Osteoblast (primary cell): Measurements from ENCODE around the gene SLC29A1. TPM values are rescaled to one million over a fixed set of nuclear protein-coding genes. Genes with fewer than 3 reads are reported as not detected.
"Not testable (repeated sequence)": the region's sequence is repeated elsewhere in the genome, so short reads cannot be mapped to it uniquely, and the experiment has no call there.

Experiments used
- DNase-seq: peaks from one replicate; pipeline ENCODE4 v3.0.0; 2011; ENCODE audit warnings: low spot score, mixed read lengths; ENCODE audit not compliant: insufficient read length; ENCODE audit errors: missing footprints
- H2AFZ ChIP-seq: 2 replicates; pipeline ENCODE4 v1.6.0; 2011; ENCODE audit warnings: mild to moderate bottlenecking, low read length
- H3K27ac ChIP-seq: 2 replicates; pipeline ENCODE4 v1.5.1; 2011; ENCODE audit warnings: mild to moderate bottlenecking, low read depth, low read length, moderate library complexity
- H3K27me3 ChIP-seq: 2 replicates; pipeline ENCODE4 v1.6.0; 2012; ENCODE audit warnings: mild to moderate bottlenecking, control low read depth, inconsistent platforms, low read length, moderate library complexity; ENCODE audit not compliant: insufficient read depth
- H3K36me3 ChIP-seq: 2 replicates; pipeline ENCODE4 v1.5.1; 2011; ENCODE audit warnings: mild to moderate bottlenecking, low read length, control low read depth, moderate library complexity; ENCODE audit not compliant: insufficient read depth
- H3K4me1 ChIP-seq: 2 replicates; pipeline ENCODE4 v1.5.1; 2011; ENCODE audit warnings: mild to moderate bottlenecking, low read length, control low read depth, moderate library complexity; ENCODE audit not compliant: insufficient read depth
- H3K4me2 ChIP-seq: 2 replicates; pipeline ENCODE4 v1.6.0; 2011; ENCODE audit warnings: mild to moderate bottlenecking, low read length; ENCODE audit not compliant: insufficient read depth
- H3K4me3 ChIP-seq: fragments of 200-600 bp; sonication (generic); 3 replicates; pipeline ENCODE4 v1.5.1; 2012; ENCODE audit warnings: mild to moderate bottlenecking, low read length, inconsistent platforms; ENCODE audit not compliant: insufficient read depth
- H3K79me2 ChIP-seq: 2 replicates; pipeline ENCODE4 v1.6.0; 2012; ENCODE audit warnings: mild to moderate bottlenecking, low read length, control low read depth, inconsistent platforms; ENCODE audit not compliant: insufficient read depth
- H3K9me3 ChIP-seq: 2 replicates; pipeline ENCODE4 v1.5.1; 2011; ENCODE audit warnings: low read depth, low read length, control low read depth
- H4K20me1 ChIP-seq: 2 replicates; pipeline ENCODE4 v1.6.0; 2012; ENCODE audit warnings: mild to moderate bottlenecking, low read length, control low read depth; ENCODE audit not compliant: insufficient read depth
- total RNA-seq: library from RNA; depleted of rRNA; stranded (reverse); fragments of >200 nt; gene quantifications from 2 replicates; pipeline ENCODE4 v1.2.3, GENCODE V29; 2012
- TF ChIP-seq, protein P1 (sequence below): IDR thresholded peaks from 2 replicates; pipeline ENCODE4 v1.5.1; 2011; ENCODE audit warnings: mild to moderate bottlenecking, low read depth, low read length, moderate library complexity; ENCODE audit errors: extremely low read depth

SLC29A1 gene
- total RNA-seq, 1 donor = 8.0 TPM

DNA sequence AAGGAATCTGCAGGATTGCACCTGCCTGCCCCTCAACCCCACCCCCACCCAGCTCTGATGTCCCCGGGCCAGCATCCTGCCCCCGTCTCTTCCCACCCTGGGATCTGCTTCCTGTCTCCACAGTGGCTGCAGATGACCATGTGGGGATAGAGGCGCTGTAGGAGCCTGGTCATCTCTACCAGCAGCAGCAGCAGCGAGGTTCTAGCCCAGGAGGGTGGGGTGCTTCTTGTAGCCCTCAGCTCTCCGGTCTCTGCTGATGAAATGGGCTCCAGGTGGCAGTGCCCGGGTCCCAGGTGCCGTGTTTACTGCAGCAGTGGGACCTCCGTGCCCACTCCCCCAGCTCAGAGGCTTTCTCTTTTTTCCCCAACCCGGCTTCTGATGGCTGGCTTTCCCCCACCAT lies 39.6 kb upstream of the SLC29A1 start:
- no peak overlapping the region for H3K27ac ChIP-seq
- TF ChIP-seq, protein P1, sequence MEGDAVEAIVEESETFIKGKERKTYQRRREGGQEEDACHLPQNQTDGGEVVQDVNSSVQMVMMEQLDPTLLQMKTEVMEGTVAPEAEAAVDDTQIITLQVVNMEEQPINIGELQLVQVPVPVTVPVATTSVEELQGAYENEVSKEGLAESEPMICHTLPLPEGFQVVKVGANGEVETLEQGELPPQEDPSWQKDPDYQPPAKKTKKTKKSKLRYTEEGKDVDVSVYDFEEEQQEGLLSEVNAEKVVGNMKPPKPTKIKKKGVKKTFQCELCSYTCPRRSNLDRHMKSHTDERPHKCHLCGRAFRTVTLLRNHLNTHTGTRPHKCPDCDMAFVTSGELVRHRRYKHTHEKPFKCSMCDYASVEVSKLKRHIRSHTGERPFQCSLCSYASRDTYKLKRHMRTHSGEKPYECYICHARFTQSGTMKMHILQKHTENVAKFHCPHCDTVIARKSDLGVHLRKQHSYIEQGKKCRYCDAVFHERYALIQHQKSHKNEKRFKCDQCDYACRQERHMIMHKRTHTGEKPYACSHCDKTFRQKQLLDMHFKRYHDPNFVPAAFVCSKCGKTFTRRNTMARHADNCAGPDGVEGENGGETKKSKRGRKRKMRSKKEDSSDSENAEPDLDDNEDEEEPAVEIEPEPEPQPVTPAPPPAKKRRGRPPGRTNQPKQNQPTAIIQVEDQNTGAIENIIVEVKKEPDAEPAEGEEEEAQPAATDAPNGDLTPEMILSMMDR = no peak

DNA sequence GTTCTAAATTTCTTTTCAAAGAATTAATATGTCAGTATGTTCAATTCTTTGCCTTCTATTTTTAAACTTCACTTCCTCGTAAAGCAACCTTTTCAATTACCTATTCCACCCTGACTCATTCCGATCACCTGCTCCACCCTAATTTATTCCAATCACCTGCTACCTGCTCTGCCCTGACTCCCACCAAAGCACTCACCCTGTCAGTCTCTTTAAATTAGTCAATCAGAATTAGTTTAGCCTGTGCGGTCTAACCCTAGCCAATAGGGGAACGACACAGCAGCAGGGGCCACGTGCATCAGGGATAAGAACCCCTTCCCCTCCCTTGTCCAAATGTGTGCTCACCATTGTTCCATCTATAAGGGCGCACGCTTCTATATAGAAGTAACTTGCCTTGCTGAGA lies 38.0 kb upstream of the SLC29A1 start:
- not testable (repeated sequence) for H3K4me1 ChIP-seq, H2AFZ ChIP-seq, H3K9me3 ChIP-seq, H4K20me1 ChIP-seq, H3K27ac ChIP-seq, H3K36me3 ChIP-seq, H3K4me2 ChIP-seq, H3K4me3 ChIP-seq, H3K79me2 ChIP-seq, DNase-seq
- H3K27me3 ChIP-seq = peaks cover 14% of the 10 kb centered on the region

More for the DNA sequence above, 39.6 kb upstream of the SLC29A1 start:
- Histone ChIP-seq H3K9me3 (no peaks in the 10 kb centered on the region), H3K27me3 (peaks cover 12% of the 10 kb centered on the region), H3K36me3 (no peaks in the 10 kb centered on the region), H3K4me3 (no peak overlapping the region), H3K4me2 (no peak overlapping the region), H3K4me1 (peaks cover 8% of the 10 kb centered on the region), H3K79me2 (no peaks in the 10 kb centered on the region), H2AFZ (no peak overlapping the region), H4K20me1 (no peaks in the 10 kb centered on the region)
- DNase-seq = no peak

DNA sequence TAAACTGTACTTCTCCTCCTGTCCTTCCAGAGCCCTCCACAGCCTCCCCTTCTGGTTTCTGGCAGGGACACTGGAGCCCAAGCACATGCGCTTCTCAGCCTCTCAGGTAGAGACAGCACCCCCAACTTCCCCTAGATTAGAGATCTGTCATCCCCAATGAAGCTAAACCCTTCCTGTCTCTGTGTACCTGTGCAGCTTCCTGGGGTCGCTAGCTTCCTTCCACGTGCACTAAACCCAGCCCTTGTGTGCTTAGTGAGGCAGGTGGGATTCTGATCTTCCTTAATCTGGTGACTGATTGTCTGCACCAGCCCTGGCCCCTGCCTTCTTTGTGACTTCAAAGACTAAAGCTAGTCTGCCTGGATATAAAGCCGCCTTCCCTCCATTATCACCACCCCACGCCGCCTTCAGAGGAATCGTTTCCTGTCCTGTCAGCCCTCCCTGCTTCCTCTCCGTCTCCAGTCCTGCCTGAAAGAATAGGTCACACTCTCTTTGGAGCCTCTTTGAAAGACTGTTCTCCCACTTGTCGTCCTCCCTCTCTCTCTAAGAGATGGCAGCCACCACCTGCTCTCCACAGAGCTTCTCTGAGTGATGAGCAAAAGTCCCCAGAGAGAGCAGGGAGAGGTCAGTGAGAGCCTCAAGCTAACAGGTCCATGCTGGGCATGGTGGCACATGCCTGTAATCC lies 37.3 kb upstream of the SLC29A1 start:
- TF ChIP-seq, protein P1 = no peak
- H3K4me2 ChIP-seq = no peak overlapping the region
- H3K36me3 ChIP-seq = no peaks in the 10 kb centered on the region
- no peak overlapping the region for H3K27ac ChIP-seq
- H3K4me1 ChIP-seq = no peaks in the 10 kb centered on the region
- H3K79me2 ChIP-seq = no peaks in the 10 kb centered on the region
- H4K20me1 ChIP-seq = no peaks in the 10 kb centered on the region
- H2AFZ ChIP-seq = no peak overlapping the region
- DNase-seq = no peak
- no peaks in the 10 kb centered on the region for H3K9me3 ChIP-seq
- no peak overlapping the region for H3K4me3 ChIP-seq
- peaks cover 14% of the 10 kb centered on the region for H3K27me3 ChIP-seq

DNA sequence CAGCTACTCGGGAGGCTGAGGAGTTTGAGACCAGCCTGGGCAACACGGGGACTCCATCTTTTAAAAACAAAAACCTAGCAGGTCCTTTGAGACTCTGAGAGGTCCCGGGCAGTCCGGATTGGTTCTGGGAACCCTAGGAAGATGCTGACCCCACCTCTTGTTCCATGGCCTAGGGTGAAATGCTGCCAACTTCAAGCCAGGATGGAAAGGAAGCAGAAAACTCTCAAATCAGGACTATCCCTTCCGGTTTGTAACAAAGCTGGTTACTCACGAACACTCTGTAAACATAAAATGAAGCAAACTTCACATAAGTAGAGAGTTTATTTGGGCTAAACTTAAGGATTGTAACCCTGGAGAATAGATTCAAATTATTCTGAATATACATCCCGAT lies 36.8 kb upstream of the SLC29A1 start:
- no peak overlapping the region for H3K4me2 ChIP-seq
- no peak overlapping the region for H3K27ac ChIP-seq
- DNase-seq = no peak
- H3K36me3 ChIP-seq = no peaks in the 10 kb centered on the region
- H3K9me3 ChIP-seq = no peaks in the 10 kb centered on the region
- H3K79me2 ChIP-seq = no peaks in the 10 kb centered on the region
- TF ChIP-seq, protein P1 = no peak
- H3K4me1 ChIP-seq = no peaks in the 10 kb centered on the region
- no peaks in the 10 kb centered on the region for H4K20me1 ChIP-seq
- H3K4me3 ChIP-seq = no peak overlapping the region
- no peak overlapping the region for H2AFZ ChIP-seq
- H3K27me3 ChIP-seq = peaks cover 14% of the 10 kb centered on the region
